ENCODE measurements around the gene GOSR1. TPM values are rescaled to one million over a fixed set of nuclear protein-coding genes. Genes with fewer than 3 reads are reported as not detected.

The GOSR1 gene
- total RNA-seq, 1 experiment from 2014 or later: 58.1 TPM

DNA sequence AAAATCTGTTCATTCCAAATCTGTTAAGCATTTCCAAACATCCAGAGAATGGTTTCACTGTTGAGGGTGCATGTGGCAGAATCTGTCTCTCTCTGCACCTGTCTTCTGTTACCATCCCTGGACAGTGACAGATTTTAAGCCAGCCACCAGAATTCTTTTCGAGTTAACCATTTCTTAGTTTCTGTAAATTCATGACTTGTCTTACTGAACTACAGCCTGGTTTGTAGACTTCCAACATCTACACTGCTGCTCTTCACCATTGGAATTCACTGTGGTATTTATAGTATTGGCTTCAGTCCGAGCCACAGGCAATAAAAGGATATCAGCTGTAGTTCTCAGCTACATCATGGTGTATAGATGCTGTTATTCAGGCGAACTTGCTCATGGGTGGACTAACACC is 47.6 kb downstream of the GOSR1 start:
- no peak overlapping the region; a peak in 1 of 7 replicates for H3K27ac Mint-ChIP-seq
- H3K27me3 Mint-ChIP-seq (ENCODE audit: low read depth): no peaks in the 10 kb centered on the region
- H3K36me3 Mint-ChIP-seq (ENCODE audit: insufficient read depth in 1 of 3, low read depth in 3 of 3): peaks cover 35 to 44% (median 43%) of the 10 kb centered on the region in 3 experiments

More for the DNA sequence above, 47.6 kb downstream of the GOSR1 start:
- Mint-ChIP-seq H3K4me3 (no peak overlapping the region), H3K4me1 (no peaks in the 10 kb centered on the region), H3K9me3 (peaks cover 17% of the 10 kb centered on the region in 2 experiments)
- no peak overlapping the region for H2BK5ac ChIP-seq (ENCODE audit: insufficient read length, low read length)
- H3T11ph ChIP-seq (ENCODE audit: low read length): no peak overlapping the region
- H3K4me1 ChIP-seq (ENCODE audit: insufficient read depth, low read length): no peaks in the 10 kb centered on the region
- H2BK12ac ChIP-seq (ENCODE audit: insufficient read length, low read depth, low read length): no peak overlapping the region
- H2BK120ac ChIP-seq (ENCODE audit: low read depth, low read length, poor library complexity, severe bottlenecking): no peak overlapping the region
- H3K23ac ChIP-seq (ENCODE audit: insufficient read length, low read depth, low read length): no peak overlapping the region
- H3K4ac ChIP-seq (ENCODE audit: low read depth, low read length): no peak overlapping the region
- no peak overlapping the region for H4K91ac ChIP-seq (ENCODE audit: insufficient read length, low read depth, low read length)
- no peak overlapping the region for H3K18ac ChIP-seq (ENCODE audit: insufficient read length, low read depth, low read length)
- H2AK5ac ChIP-seq (ENCODE audit: insufficient read length, low read length): no peak overlapping the region
- H3K4me2 ChIP-seq (ENCODE audit: insufficient read depth, insufficient read length, low read length): no peak overlapping the region
- no peaks in the 10 kb centered on the region for H3K79me2 ChIP-seq (ENCODE audit: insufficient read depth, low read length)
- H3K14ac ChIP-seq (ENCODE audit: insufficient read depth, low read length): no peak overlapping the region
- H2AFZ ChIP-seq (ENCODE audit: low read length): no peak overlapping the region
- no peaks in the 10 kb centered on the region for H3K23me2 ChIP-seq (ENCODE audit: insufficient read length, low read depth, low read length, poor library complexity, severe bottlenecking)
- H3K9ac ChIP-seq (ENCODE audit: extremely low read depth, insufficient read length, low read length): no peak overlapping the region
- no peak overlapping the region for H3K56ac ChIP-seq (ENCODE audit: insufficient read length, low read depth, low read length)
- no peak for TF ChIP-seq CTCF (conservative IDR thresholded peaks at IDR 0.05)
- no peak overlapping the region for H2BK20ac ChIP-seq (ENCODE audit: low read depth, low read length, poor library complexity, severe bottlenecking)
- no peak overlapping the region for H3K27ac ChIP-seq (ENCODE audit: insufficient read length, low read depth, low read length)
- no peaks in the 10 kb centered on the region for H3K79me1 ChIP-seq (ENCODE audit: insufficient read depth, low read depth, low read length, poor library complexity, severe bottlenecking)
- H3K9me3 ChIP-seq (ENCODE audit: control insufficient read depth, low read depth, low read length): peaks cover 11% of the 10 kb centered on the region
- no peaks in the 10 kb centered on the region for H4K20me1 ChIP-seq (ENCODE audit: control insufficient read depth, insufficient read depth, insufficient read length)
- H3K27me3 ChIP-seq (ENCODE audit: insufficient read depth, low read length): no peaks in the 10 kb centered on the region
- WGBS (ENCODE audit: extremely low coverage, insufficient read length, low lambda C conversion rate): no CpG with 5 or more reads among the region's 3 CpGs
- H4K5ac ChIP-seq (ENCODE audit: insufficient read length, low read depth, low read length): no peak overlapping the region
- DNase-seq: no peak
- H4K8ac ChIP-seq (replicated peaks; ENCODE audit: insufficient read length, low read depth, low read length): no peak overlapping the region
- H2BK15ac ChIP-seq (ENCODE audit: low read depth, low read length): no peak overlapping the region
